HG03066 (cell line): ENCODE results near the gene SPEG.
"Not testable (repeated sequence)": the region's sequence is repeated elsewhere in the genome, so short reads cannot be mapped to it uniquely, and the experiment has no call there.

ENCODE experiments used
- ATAC-seq: cut with Tn5 transposase; IDR thresholded peaks from one replicate; pipeline ENCODE4 v1.9.1; 2021; ENCODE audit warnings: low read depth; ENCODE audit not compliant: unreplicated experiment

Gene SPEG

GRCh38 chr2:219404291-219404910 is 30.2 kb upstream of the SPEG start:
- ATAC-seq, result no peak

GRCh38 chr2:219404954-219405353 is 29.7 kb upstream of the SPEG start:
- ATAC-seq, result no peak

GRCh38 chr2:219405451-219405850 is 29.2 kb upstream of the SPEG start:
- no peak for ATAC-seq

GRCh38 chr2:219405958-219406860 is 28.4 kb upstream of the SPEG start:
- ATAC-seq, result no peak

GRCh38 chr2:219406861-219407230 is 27.8 kb upstream of the SPEG start:
- no peak for ATAC-seq

GRCh38 chr2:219407343-219407742 is 27.3 kb upstream of the SPEG start:
- not testable (repeated sequence) for ATAC-seq

GRCh38 chr2:219408204-219408603 is 26.4 kb upstream of the SPEG start:
- no peak for ATAC-seq

GRCh38 chr2:219408631-219409030 is 26.0 kb upstream of the SPEG start:
- no peak for ATAC-seq

- ATAC-seq, result no peak
Observed at GRCh38 chr2:219409619-219410018, 25.0 kb upstream of the SPEG start.

- no peak for ATAC-seq
Observed at GRCh38 chr2:219410390-219410789, 24.3 kb upstream of the SPEG start.

GRCh38 chr2:219414857-219415256 is 19.8 kb upstream of the SPEG start:
- ATAC-seq, result no peak

- ATAC-seq, result no peak
Observed at GRCh38 chr2:219415580-219416234, 18.9 kb upstream of the SPEG start.

GRCh38 chr2:219416235-219416602 is 18.4 kb upstream of the SPEG start:
- ATAC-seq, result no peak

GRCh38 chr2:219416938-219417337 is 17.7 kb upstream of the SPEG start:
- ATAC-seq, result no peak

- ATAC-seq, result no peak
Observed at GRCh38 chr2:219417374-219417773, 17.3 kb upstream of the SPEG start.

GRCh38 chr2:219418155-219419011 is 16.3 kb upstream of the SPEG start, which contains the start of gene DES:
Gene DES, plus strand, starts transcription at chr2:219418377. Its CDS starts 86 bp downstream, at chr2:219418463.
- ATAC-seq, result no peak

- no peak for ATAC-seq
Observed at GRCh38 chr2:219419012-219419324, 15.7 kb upstream of the SPEG start.

- ATAC-seq, result no peak
Observed at GRCh38 chr2:219419331-219420197, 15.1 kb upstream of the SPEG start.

GRCh38 chr2:219420687-219421086 is 14.0 kb upstream of the SPEG start:
- ATAC-seq, result no peak

GRCh38 chr2:219421323-219421722 is 13.3 kb upstream of the SPEG start:
- no peak for ATAC-seq
